ENCODE results near the gene TRABD2B. TPM values are rescaled to one million over a fixed set of nuclear protein-coding genes. Genes with fewer than 3 reads are reported as not detected.

TRABD2B gene
- total and polyA plus RNA-seq, 2 donors (not counting 3 experiments of a cell fraction or from before 2014, with no cell fraction given), result not detected

- BruUV-seq (replicated peaks), result no TSS peak
- Histone ChIP-seq H3K79me2 (ENCODE audit: control insufficient read depth, insufficient read depth, low read length) (no peaks in the 10 kb centered on the region), H3K4me2 (ENCODE audit: insufficient read depth, low read length) (no peak overlapping the region), H3K36me3 (ENCODE audit: control insufficient read depth in 2 of 2, extremely low read depth in 1 of 2, insufficient read depth in 2 of 2, low read length in 2 of 2) (no peaks in the 10 kb centered on the region), H4K20me1 (replicated peaks; ENCODE audit: control insufficient read depth, extremely low read depth, insufficient read depth, low read length) (no peaks in the 10 kb centered on the region), H3K4me1 (ENCODE audit: control insufficient read depth, extremely low read depth, insufficient read depth, low read length) (no peaks in the 10 kb centered on the region), H3K27ac (ENCODE audit: insufficient read depth, low read depth, low read length) (no peak overlapping the region), H3K27me3 (ENCODE audit: control insufficient read depth in 2 of 2, insufficient read depth in 2 of 2, low read length in 2 of 2) (peaks cover 0 to 2% of the 10 kb centered on the region in 2 experiments), H3K9ac (replicated peaks; ENCODE audit: extremely low read depth, insufficient read depth, low read length) (no peak overlapping the region), H3K9me1 (replicated peaks; ENCODE audit: control insufficient read depth, extremely low read depth, insufficient read depth, low read length) (no peaks in the 10 kb centered on the region), H3K4me3 (replicated peaks in 1 of 3; ENCODE audit: insufficient read depth in 1 of 3, low read depth in 1 of 3, low read length in 3 of 3) (no peak overlapping the region), H2AFZ (ENCODE audit: low read depth, low read length) (no peak overlapping the region), H3K9me3 (replicated peaks; ENCODE audit: control insufficient read depth, insufficient read depth, low read length) (no peaks in the 10 kb centered on the region)
- TF ChIP-seq POLR2AphosphoS5 (IDR thresholded peaks at IDR 0.05; ENCODE audit: insufficient read depth, low read depth, low read length), result no peak
- TF ChIP-seq EZH2 (IDR thresholded peaks at IDR 0.05; ENCODE audit: borderline replicate concordance, low read depth, low read length, severe bottlenecking), result no peak
- no peak for TF ChIP-seq MAX (IDR thresholded peaks at IDR 0.05; ENCODE audit: insufficient read depth, insufficient read length)
- TF ChIP-seq MYC (IDR thresholded peaks at IDR 0.05; ENCODE audit: low read depth, low read length), result no peak
- no peak for TF ChIP-seq FOS (IDR thresholded peaks at IDR 0.05; ENCODE audit: borderline replicate concordance, insufficient read depth, low read length)
- no peak for TF ChIP-seq JUN (IDR thresholded peaks at IDR 0.05; ENCODE audit: borderline replicate concordance, insufficient read depth, insufficient read length, low read depth)
- no peak for TF ChIP-seq GATA2 (IDR thresholded peaks at IDR 0.05; ENCODE audit: insufficient read depth, insufficient read length, low read depth, low read length)
- TF ChIP-seq POLR2A (IDR thresholded peaks at IDR 0.05; ENCODE audit: low read depth, low read length), result no peak
- TF ChIP-seq CTCF (IDR thresholded peaks at IDR 0.05; ENCODE audit: extremely low read depth in 1 of 2, insufficient read depth in 1 of 2, low read depth in 1 of 2, low read length in 2 of 2), result no peak
- intact Hi-C loops (cut with micrococcal nuclease), result no loop called here
- dilution Hi-C loops (cut with MboI; ENCODE audit: extremely low pct_ligation_motif_present, low sequenced_read_pairs), result no loop called here
- DNase-seq (ENCODE audit: low read depth, low spot score) (no peak), FAIRE-seq (no peak)
- ChIA-PET POLR2A (no interaction called here), CTCF (no interaction called here)
Observed at GRCh38 chr1:47787560-47787959, 209.6 kb downstream of the TRABD2B start.
